ENCODE results near the gene DNAJC27.

The DNAJC27 gene

DNA sequence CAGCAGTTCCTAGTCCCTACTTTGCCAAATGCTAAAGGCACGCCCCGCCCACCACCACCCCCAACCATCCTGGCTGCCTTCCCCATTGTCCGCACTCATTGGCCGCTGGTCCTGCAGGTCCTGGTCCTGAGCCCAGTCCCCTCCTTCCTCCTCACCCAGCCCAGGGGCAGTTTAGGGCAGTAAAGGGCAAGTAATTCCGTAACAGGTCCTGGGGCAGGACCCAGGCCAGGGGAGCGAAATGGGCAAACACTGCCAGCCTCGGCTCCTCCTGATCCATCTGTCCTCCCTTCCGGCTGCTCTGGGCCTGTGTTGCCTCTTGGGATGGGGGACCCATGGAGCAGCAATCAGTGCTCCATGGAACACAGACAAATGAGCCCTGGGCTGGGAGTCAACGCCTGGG, 57.8 kb downstream of the DNAJC27 start:
- Histone ChIP-seq H3K9me3 (ENCODE audit: control insufficient read depth in 2 of 2, low read length in 2 of 2) (no peaks in the 10 kb centered on the region), H3K27ac (ENCODE audit: low read depth in 2 of 2, low read length in 2 of 2) (no peak overlapping the region)

DNA sequence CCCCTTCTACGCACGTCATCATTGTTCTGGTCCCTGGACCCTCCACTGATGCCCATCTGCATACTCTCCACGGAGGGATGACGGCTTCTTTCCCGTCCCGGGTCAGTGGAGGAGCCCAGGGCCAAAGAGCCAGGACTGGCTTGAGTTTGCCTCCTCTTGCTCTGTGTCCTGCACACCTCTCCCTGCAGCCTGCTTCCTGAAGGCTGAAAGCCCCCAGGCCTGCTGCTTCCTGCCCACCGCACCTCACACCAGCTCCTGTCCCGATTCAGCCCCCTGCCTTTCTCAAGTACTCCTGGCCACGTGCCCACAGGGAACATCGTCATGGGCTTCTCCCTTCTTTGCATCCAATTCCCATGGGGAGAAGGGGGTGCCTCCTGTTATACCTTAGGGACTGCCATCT, 58.8 kb downstream of the DNAJC27 start:
- H3K27ac ChIP-seq (ENCODE audit: low read depth in 2 of 2, low read length in 2 of 2): peak overlapping the region; percentile 55 to 75
- H3K36me3 ChIP-seq (ENCODE audit: control insufficient read depth in 2 of 2, insufficient read depth in 2 of 2, low read length in 2 of 2): no peaks in the 10 kb centered on the region
- H3K4me3 ChIP-seq (ENCODE audit: low read length in 2 of 2): peak overlapping the region in 1 of 2 donors; percentile 21
- no peaks in the 10 kb centered on the region for H3K9me3 ChIP-seq (ENCODE audit: control insufficient read depth in 2 of 2, low read length in 2 of 2)
- peaks cover 25 to 29% of the 10 kb centered on the region in 2 donors for H3K4me1 ChIP-seq (ENCODE audit: control insufficient read depth in 2 of 2, insufficient read depth in 2 of 2, low read length in 2 of 2)
- no peak overlapping the region for H3K9ac ChIP-seq (ENCODE audit: low read depth in 1 of 2, low read length in 2 of 2)
- no peaks in the 10 kb centered on the region for H3K27me3 ChIP-seq (ENCODE audit: control insufficient read depth in 2 of 2, insufficient read depth in 2 of 2, low read length in 2 of 2)

More for the DNA sequence above, 57.8 kb downstream of the DNAJC27 start:
- Histone ChIP-seq H3K4me3 (ENCODE audit: low read length in 2 of 2) (no peak overlapping the region), H3K4me1 (ENCODE audit: control insufficient read depth in 2 of 2, insufficient read depth in 2 of 2, low read length in 2 of 2) (peaks cover 32 to 34% of the 10 kb centered on the region in 2 donors), H3K9ac (ENCODE audit: low read depth in 1 of 2, low read length in 2 of 2) (no peak overlapping the region), H3K36me3 (ENCODE audit: control insufficient read depth in 2 of 2, insufficient read depth in 2 of 2, low read length in 2 of 2) (no peaks in the 10 kb centered on the region), H3K27me3 (ENCODE audit: control insufficient read depth in 2 of 2, insufficient read depth in 2 of 2, low read length in 2 of 2) (no peaks in the 10 kb centered on the region)

DNA sequence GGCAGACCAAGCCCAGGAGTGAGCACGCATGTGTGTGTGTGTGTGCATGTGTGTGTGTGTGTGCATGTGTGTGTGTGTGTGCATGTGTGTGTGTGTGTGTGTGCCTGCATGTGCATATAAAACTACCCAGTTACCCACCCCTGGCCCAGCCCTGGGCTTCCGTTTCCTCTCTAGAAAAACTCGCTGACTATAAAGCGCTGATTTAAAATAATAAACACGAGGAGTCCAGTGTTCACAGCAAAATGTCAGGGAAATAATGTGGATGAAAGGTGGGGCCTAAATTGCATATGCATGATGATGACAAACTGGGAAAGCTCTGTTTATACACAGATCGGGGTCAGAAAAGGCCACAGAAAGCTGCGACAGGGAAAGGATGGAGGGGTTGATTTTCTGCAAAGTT, 59.2 kb downstream of the DNAJC27 start:
- Histone ChIP-seq H3K4me3 (ENCODE audit: low read length in 2 of 2) (peak overlapping the region in 1 of 2 donors; percentile 21), H3K9me3 (ENCODE audit: control insufficient read depth in 2 of 2, low read length in 2 of 2) (no peaks in the 10 kb centered on the region), H3K9ac (ENCODE audit: low read depth in 1 of 2, low read length in 2 of 2) (no peak overlapping the region), H3K4me1 (ENCODE audit: control insufficient read depth in 2 of 2, insufficient read depth in 2 of 2, low read length in 2 of 2) (peaks cover 23 to 26% of the 10 kb centered on the region in 2 donors), H3K36me3 (ENCODE audit: control insufficient read depth in 2 of 2, insufficient read depth in 2 of 2, low read length in 2 of 2) (no peaks in the 10 kb centered on the region), H3K27me3 (ENCODE audit: control insufficient read depth in 2 of 2, insufficient read depth in 2 of 2, low read length in 2 of 2) (no peaks in the 10 kb centered on the region), H3K27ac (ENCODE audit: low read depth in 2 of 2, low read length in 2 of 2) (peak overlapping the region; percentile 55 to 75)

DNA sequence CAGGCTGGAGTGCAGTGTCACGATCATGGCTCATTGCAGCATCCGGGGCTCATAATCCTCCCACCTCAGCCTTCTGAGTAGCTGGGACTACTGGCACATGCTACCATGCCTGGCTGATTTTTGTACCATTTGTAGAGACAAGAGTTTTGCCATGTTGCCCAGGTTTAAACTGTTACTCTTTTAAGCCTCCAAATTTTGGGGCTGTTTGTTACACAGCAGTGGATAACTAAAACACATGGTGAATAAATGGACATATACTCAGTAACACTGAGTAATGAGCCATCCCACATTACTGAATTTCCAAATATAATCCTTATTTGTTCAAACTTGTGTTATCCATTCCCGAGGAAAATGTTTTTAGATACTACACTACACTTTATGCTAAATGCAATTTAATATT, 61.5 kb downstream of the DNAJC27 start:
- Histone ChIP-seq H3K4me3 (ENCODE audit: low read length in 2 of 2) (no peak overlapping the region), H3K9ac (ENCODE audit: low read depth in 1 of 2, low read length in 2 of 2) (no peak overlapping the region), H3K4me1 (ENCODE audit: control insufficient read depth in 2 of 2, insufficient read depth in 2 of 2, low read length in 2 of 2) (peaks cover 20 to 25% of the 10 kb centered on the region in 2 donors), H3K9me3 (ENCODE audit: control insufficient read depth in 2 of 2, low read length in 2 of 2) (no peaks in the 10 kb centered on the region), H3K27ac (ENCODE audit: low read depth in 2 of 2, low read length in 2 of 2) (no peak overlapping the region), H3K36me3 (ENCODE audit: control insufficient read depth in 2 of 2, insufficient read depth in 2 of 2, low read length in 2 of 2) (no peaks in the 10 kb centered on the region), H3K27me3 (ENCODE audit: control insufficient read depth in 2 of 2, insufficient read depth in 2 of 2, low read length in 2 of 2) (no peaks in the 10 kb centered on the region)

DNA sequence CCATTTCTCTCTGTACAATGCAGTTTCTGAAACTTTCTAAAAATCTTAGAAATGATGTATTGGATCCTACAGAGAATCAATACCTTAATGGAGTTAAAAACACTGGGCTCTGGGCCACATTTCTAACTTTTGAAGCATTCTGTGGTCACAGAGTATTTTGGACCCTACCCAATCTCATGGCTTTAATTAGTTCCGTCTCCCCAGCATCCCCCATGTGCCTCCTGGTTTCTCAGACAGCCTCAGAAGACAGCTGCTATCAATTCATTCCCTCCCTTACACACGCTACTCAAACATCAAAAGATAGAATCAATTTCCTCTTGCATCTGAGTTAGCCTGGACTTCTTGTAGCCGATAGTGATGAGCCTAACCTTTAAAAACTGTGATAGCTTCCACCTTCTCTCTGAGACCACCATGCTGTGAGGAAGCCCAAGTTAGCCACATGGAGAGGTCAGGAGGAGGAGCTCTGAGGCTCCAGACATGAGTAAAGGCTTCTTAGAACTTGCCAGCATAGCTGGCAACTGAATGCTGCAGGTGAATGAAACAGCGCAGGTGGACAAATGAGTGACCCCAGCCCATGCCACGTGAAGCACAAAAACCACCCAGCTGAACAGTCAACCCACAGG, 62.1 kb downstream of the DNAJC27 start:
- H3K27me3 ChIP-seq (ENCODE audit: control insufficient read depth in 2 of 2, insufficient read depth in 2 of 2, low read length in 2 of 2): no peaks in the 10 kb centered on the region
- no peak overlapping the region for H3K4me3 ChIP-seq (ENCODE audit: low read length in 2 of 2)
- no peak overlapping the region for H3K27ac ChIP-seq (ENCODE audit: low read depth in 2 of 2, low read length in 2 of 2)
- no peak overlapping the region for H3K9ac ChIP-seq (ENCODE audit: low read depth in 1 of 2, low read length in 2 of 2)
- no peaks in the 10 kb centered on the region for H3K36me3 ChIP-seq (ENCODE audit: control insufficient read depth in 2 of 2, insufficient read depth in 2 of 2, low read length in 2 of 2)
- no peaks in the 10 kb centered on the region for H3K9me3 ChIP-seq (ENCODE audit: control insufficient read depth in 2 of 2, low read length in 2 of 2)
- H3K4me1 ChIP-seq (ENCODE audit: control insufficient read depth in 2 of 2, insufficient read depth in 2 of 2, low read length in 2 of 2): peaks cover 16 to 21% of the 10 kb centered on the region in 2 donors

DNA sequence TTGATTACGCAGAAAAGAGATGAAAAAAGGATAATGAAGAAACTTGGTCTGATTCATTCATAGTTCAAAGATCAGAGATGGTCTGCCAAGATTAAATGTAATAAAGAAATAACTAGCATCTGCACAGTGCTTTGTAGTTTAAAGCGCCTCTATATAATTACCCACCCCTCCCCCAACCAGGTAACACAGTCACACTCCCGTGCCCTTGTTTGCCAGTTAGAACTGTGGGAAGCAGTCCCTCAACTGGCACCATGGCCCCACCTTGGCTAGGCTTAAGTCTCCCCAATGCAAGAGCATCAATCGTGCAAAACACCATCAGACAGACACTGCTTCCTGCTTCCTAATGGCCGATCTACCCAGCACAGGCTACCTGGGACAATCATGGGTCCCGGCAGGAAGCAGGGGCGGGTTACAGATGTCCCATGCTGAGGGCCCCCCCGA, 63.3 kb downstream of the DNAJC27 start:
- Histone ChIP-seq H3K9ac (ENCODE audit: low read depth in 1 of 2, low read length in 2 of 2) (no peak overlapping the region), H3K4me1 (ENCODE audit: control insufficient read depth in 2 of 2, insufficient read depth in 2 of 2, low read length in 2 of 2) (peaks cover 15 to 19% of the 10 kb centered on the region in 2 donors), H3K4me3 (ENCODE audit: low read length in 2 of 2) (no peak overlapping the region), H3K27me3 (ENCODE audit: control insufficient read depth in 2 of 2, insufficient read depth in 2 of 2, low read length in 2 of 2) (no peaks in the 10 kb centered on the region), H3K9me3 (ENCODE audit: control insufficient read depth in 2 of 2, low read length in 2 of 2) (no peaks in the 10 kb centered on the region), H3K27ac (ENCODE audit: low read depth in 2 of 2, low read length in 2 of 2) (peak overlapping the region; percentile 39 to 52), H3K36me3 (ENCODE audit: control insufficient read depth in 2 of 2, insufficient read depth in 2 of 2, low read length in 2 of 2) (no peaks in the 10 kb centered on the region)

DNA sequence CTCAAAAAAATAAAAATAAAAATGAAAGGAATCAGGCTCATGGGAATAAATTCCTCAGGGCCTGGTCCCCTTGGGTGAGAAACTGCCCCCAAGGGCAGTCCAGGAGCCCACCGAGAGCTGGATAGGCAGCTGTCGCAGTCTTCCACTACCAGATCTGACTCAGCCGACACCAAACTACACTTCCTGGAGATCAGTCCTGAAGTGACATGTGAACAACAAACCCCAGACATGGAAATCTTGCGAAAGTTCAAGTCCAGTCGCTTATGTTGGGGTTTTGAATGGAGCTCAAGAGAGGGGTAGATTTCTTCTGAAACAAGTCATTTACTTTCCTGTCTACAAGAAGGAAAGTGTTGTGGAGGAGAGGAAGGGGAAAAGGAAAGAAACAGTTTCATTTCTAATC, 64.6 kb downstream of the DNAJC27 start:
- Histone ChIP-seq H3K36me3 (ENCODE audit: control insufficient read depth in 2 of 2, insufficient read depth in 2 of 2, low read length in 2 of 2) (peaks cover 0 to 2% of the 10 kb centered on the region in 2 donors), H3K9me3 (ENCODE audit: control insufficient read depth in 2 of 2, low read length in 2 of 2) (no peaks in the 10 kb centered on the region), H3K27me3 (ENCODE audit: control insufficient read depth in 2 of 2, insufficient read depth in 2 of 2, low read length in 2 of 2) (no peaks in the 10 kb centered on the region), H3K4me1 (ENCODE audit: control insufficient read depth in 2 of 2, insufficient read depth in 2 of 2, low read length in 2 of 2) (peaks cover 6 to 10% of the 10 kb centered on the region in 2 donors), H3K27ac (ENCODE audit: low read depth in 2 of 2, low read length in 2 of 2) (no peak overlapping the region), H3K4me3 (ENCODE audit: low read length in 2 of 2) (no peak overlapping the region), H3K9ac (ENCODE audit: low read depth in 1 of 2, low read length in 2 of 2) (no peak overlapping the region)

DNA sequence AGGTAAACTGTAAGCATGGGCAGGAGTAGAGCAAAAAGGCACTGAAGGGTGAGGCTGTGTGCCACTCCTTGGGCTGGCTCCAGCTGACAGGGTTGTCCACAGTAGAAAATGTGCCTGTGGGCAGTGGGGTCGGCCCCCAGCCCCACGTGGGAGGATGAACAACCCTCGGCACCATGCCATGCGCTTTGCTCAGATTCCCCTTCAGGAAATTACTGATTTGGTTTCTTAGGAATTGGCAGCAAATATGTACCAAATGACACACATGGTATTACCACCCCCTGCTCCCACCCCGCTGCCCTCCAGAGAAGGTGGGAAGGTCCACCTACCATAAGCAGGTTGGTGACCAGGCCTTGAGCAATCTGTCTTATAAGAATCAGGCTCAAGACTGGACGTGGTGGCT, 65.3 kb downstream of the DNAJC27 start:
- Histone ChIP-seq H3K4me1 (ENCODE audit: control insufficient read depth in 2 of 2, insufficient read depth in 2 of 2, low read length in 2 of 2) (peaks cover 0 to 7% of the 10 kb centered on the region in 2 donors), H3K9ac (ENCODE audit: low read depth in 1 of 2, low read length in 2 of 2) (no peak overlapping the region)

DNA sequence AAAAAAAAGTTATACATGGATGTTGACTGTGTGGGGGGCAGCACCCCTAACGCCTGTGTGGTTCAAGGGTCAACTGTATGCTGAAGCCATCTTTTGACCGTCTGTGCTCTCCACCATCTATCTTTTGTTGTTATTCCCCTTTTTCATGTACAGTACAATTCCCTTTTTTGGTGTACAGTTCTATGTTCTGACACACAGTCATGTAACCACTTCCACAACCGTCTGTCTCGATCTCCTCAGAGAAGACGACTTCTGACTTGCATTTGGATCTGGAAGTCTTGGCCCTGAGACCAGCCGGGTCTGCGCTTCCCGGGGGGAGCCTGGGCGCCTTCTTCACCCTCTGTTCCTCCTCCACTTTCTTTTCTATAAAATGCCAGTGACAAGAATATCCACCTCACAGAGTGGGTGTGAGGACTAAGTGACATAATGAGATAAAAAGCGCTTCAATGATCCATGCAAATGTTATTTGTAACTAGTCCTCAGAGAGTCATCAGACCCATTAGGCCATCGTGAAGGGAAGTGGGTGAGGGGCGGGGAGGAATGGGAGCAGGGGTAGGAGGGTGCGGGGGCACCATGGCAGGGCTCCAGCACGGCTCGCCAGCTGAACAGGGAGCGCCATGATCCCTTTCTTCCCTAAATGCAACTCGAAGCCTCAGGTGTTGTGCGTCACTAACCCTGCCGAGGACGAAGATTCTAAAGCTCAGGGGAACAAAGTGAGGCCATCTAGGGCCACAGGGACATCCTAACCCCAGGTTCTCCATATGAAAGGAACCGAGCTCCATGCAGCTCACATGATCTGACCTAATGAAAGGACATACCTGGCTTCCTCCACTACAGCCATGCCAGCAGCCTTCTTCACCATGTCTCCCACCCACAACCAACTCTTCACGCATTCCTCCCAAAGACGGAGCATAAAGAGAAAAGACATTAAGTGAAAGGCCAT, 68.3 kb downstream of the DNAJC27 start:
- Histone ChIP-seq H3K9me3 (ENCODE audit: control insufficient read depth in 2 of 2, low read length in 2 of 2) (no peaks in the 10 kb centered on the region), H3K27me3 (ENCODE audit: control insufficient read depth in 2 of 2, insufficient read depth in 2 of 2, low read length in 2 of 2) (no peaks in the 10 kb centered on the region), H3K4me1 (ENCODE audit: control insufficient read depth in 2 of 2, insufficient read depth in 2 of 2, low read length in 2 of 2) (peaks cover 0 to 2% of the 10 kb centered on the region in 2 donors), H3K4me3 (ENCODE audit: low read length in 2 of 2) (no peak overlapping the region), H3K9ac (ENCODE audit: low read depth in 1 of 2, low read length in 2 of 2) (no peak overlapping the region), H3K36me3 (ENCODE audit: control insufficient read depth in 2 of 2, insufficient read depth in 2 of 2, low read length in 2 of 2) (peaks cover 0 to 2% of the 10 kb centered on the region in 2 donors), H3K27ac (ENCODE audit: low read depth in 2 of 2, low read length in 2 of 2) (no peak overlapping the region)

More for the DNA sequence above, 65.3 kb downstream of the DNAJC27 start:
- no peaks in the 10 kb centered on the region for H3K27me3 ChIP-seq (ENCODE audit: control insufficient read depth in 2 of 2, insufficient read depth in 2 of 2, low read length in 2 of 2)
- H3K36me3 ChIP-seq (ENCODE audit: control insufficient read depth in 2 of 2, insufficient read depth in 2 of 2, low read length in 2 of 2): peaks cover 0 to 2% of the 10 kb centered on the region in 2 donors
- H3K9me3 ChIP-seq (ENCODE audit: control insufficient read depth in 2 of 2, low read length in 2 of 2): no peaks in the 10 kb centered on the region
- H3K27ac ChIP-seq (ENCODE audit: low read depth in 2 of 2, low read length in 2 of 2): no peak overlapping the region
- H3K4me3 ChIP-seq (ENCODE audit: low read length in 2 of 2): no peak overlapping the region

DNA sequence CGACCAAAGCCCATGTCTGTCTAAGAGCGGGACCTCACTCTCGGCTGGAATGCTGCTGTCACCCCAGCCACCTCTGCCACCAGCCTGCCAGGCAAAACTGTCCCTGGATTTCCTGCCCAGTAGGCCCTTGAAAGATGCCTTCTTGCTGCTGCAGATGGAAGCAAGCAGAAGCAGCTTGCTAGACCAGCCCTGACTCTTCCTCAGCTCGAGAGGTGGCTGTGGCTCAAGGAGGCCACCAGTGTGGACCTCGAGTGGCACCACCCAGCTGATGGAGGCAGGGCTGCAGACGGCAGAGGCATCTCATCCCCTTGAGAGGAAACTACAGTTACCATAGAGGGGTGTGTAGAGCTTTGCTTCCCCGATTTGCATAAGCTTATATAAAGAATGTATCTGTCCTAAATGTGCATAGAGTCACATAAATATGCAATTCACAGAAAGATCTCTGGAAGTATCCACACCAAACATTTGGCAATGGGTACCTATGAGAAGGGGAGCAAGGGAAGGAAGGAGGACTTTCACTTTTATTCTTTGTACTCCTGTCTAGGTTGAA, 72.3 kb downstream of the DNAJC27 start:
- Histone ChIP-seq H3K4me3 (ENCODE audit: low read length in 2 of 2) (no peak overlapping the region), H3K27me3 (ENCODE audit: control insufficient read depth in 2 of 2, insufficient read depth in 2 of 2, low read length in 2 of 2) (no peaks in the 10 kb centered on the region), H3K36me3 (ENCODE audit: control insufficient read depth in 2 of 2, insufficient read depth in 2 of 2, low read length in 2 of 2) (peaks cover 0 to 6% of the 10 kb centered on the region in 2 donors)

More for the DNA sequence above, 72.3 kb downstream of the DNAJC27 start:
- H3K9me3 ChIP-seq (ENCODE audit: control insufficient read depth in 2 of 2, low read length in 2 of 2): no peaks in the 10 kb centered on the region
- H3K27ac ChIP-seq (ENCODE audit: low read depth in 2 of 2, low read length in 2 of 2): no peak overlapping the region
- H3K9ac ChIP-seq (ENCODE audit: low read depth in 1 of 2, low read length in 2 of 2): no peak overlapping the region
- H3K4me1 ChIP-seq (ENCODE audit: control insufficient read depth in 2 of 2, insufficient read depth in 2 of 2, low read length in 2 of 2): no peaks in the 10 kb centered on the region
